Activated CD8-positive, alpha-beta memory T cell treated with anti-CD3 and anti-CD28 coated beads for 1 hour (primary cell): ENCODE results near the gene CKLF.
A peak's percentile ranks its signal among the peaks of the same experiment; 100 is the strongest.

ENCODE experiments used
- DNase-seq, 2 donors: peaks; one replicate each; pipeline ENCODE4 v3.0.0-alpha.2; 2020; ENCODE audit warnings: low read depth in 1 of 2; ENCODE audit errors: extremely low read depth in 1 of 2

The CKLF gene

GRCh38 chr16:66516808-66517585 is 35.4 kb upstream of the CKLF start:
- peak; percentile 38 to 54 for DNase-seq

- no peak for DNase-seq
Observed at GRCh38 chr16:66517586-66518263, 34.7 kb upstream of the CKLF start.

- no peak for DNase-seq
Observed at GRCh38 chr16:66519482-66520373, 32.6 kb upstream of the CKLF start.

GRCh38 chr16:66520406-66521170 is 31.8 kb upstream of the CKLF start:
- DNase-seq, result no peak

- no peak for DNase-seq
Observed at GRCh38 chr16:66521252-66521713, 31.1 kb upstream of the CKLF start.

- DNase-seq, result peak; percentile 79 to 81
Observed at GRCh38 chr16:66521951-66522771, 30.2 kb upstream of the CKLF start.

- no peak for DNase-seq
Observed at GRCh38 chr16:66522816-66523590, 29.4 kb upstream of the CKLF start.

- DNase-seq, result no peak
Observed at GRCh38 chr16:66523861-66524354, 28.5 kb upstream of the CKLF start.

GRCh38 chr16:66524601-66525164 is 27.7 kb upstream of the CKLF start:
- no peak for DNase-seq

GRCh38 chr16:66525396-66526180 is 26.8 kb upstream of the CKLF start:
- DNase-seq, result no peak

GRCh38 chr16:66528294-66528693 is 24.1 kb upstream of the CKLF start:
- no peak for DNase-seq

- no peak for DNase-seq
Observed at GRCh38 chr16:66529475-66529874, 22.9 kb upstream of the CKLF start.

GRCh38 chr16:66534376-66534799 is 18.0 kb upstream of the CKLF start:
- DNase-seq, result no peak

- no peak for DNase-seq
Observed at GRCh38 chr16:66536525-66536924, 15.9 kb upstream of the CKLF start.

- DNase-seq, result no peak
Observed at GRCh38 chr16:66537236-66537635, 15.1 kb upstream of the CKLF start.

GRCh38 chr16:66538910-66539309 is 13.5 kb upstream of the CKLF start:
- DNase-seq, result no peak

- DNase-seq, result no peak
Observed at GRCh38 chr16:66539623-66540469, 12.5 kb upstream of the CKLF start.
